T-helper 9 cell (primary cell): ENCODE data around the gene ASPHD2.
A peak's percentile ranks its signal among the peaks of the same experiment; 100 is the strongest.

Source experiments
- DNase-seq: peaks from one replicate; pipeline ENCODE4 v3.0.0-alpha.2; 2020

ASPHD2 gene

DNA sequence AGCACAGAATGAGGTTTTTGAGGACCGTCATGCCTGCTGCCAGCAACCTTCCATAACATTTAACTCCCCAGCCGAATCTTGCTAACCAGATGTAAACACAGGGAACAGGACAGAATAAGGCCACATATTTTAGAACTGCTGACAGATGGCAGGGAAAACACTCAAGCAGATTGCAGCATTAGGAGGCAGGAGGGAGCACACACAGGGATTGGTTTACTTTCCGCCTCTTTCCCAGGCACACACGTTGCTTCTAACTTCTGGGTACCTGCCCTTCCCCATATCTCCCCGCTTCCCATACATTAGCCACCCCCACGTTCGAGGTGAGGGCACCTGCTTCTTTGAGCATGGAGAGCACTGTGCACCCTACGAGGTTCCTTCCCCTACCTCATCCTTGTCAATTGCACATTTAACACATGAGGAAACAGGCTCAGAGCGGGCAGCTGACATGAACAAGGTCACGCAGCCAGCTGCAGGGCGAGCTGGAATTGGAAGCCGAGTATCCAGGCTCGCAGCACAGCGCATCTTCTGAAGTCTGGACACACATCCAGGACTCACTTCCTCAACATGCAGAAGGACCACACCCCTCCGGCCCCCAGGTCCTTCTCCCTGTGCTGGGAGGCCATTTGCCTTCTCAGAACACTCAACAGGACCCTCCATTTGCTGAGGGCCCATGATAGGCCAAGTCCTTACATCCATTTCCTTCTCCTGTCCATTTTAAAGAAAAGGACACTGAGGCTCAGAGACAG, 18.7 kb downstream of the ASPHD2 start:
- DNase-seq, result no peak

DNA sequence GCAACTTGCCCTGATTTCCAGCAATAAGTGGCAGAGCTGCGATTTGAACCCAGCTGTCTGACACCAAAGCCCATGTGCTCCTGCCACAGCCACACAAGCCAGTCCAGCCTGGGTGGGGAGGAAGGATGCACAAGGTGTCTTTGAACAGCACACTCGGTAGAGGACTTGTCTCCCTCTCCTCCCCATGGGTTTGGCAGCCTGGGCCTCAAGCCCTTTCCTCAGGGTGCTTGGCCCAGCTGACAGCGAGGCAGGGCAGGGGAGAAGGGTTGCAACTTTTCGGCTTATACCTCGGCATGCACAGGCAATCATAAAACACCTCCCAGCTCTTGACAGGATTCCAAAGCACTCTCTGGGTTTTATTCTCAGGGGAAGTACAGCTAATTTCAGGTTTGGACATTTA, 19.3 kb downstream of the ASPHD2 start:
- DNase-seq, result no peak

DNA sequence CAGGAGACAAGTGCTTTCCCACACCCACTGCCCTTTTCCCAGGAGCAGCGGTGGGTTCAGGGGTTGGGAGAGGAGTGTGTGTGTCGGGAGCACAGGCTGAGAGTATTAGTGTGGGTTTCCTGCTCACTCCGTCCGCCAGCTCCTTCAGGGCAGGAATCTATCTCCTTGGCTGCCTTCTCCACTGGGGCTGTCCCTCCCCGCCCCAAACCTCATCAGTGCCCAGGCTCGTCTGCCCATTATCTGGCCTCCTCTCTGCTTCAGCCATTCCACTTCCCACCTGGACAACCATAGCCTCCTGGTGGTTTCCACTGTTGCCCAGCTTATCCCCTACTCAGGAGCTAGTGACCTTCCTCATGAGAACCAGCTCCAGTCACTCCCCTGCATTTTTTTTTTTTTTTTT, 19.9 kb downstream of the ASPHD2 start:
- DNase-seq, result no peak

DNA sequence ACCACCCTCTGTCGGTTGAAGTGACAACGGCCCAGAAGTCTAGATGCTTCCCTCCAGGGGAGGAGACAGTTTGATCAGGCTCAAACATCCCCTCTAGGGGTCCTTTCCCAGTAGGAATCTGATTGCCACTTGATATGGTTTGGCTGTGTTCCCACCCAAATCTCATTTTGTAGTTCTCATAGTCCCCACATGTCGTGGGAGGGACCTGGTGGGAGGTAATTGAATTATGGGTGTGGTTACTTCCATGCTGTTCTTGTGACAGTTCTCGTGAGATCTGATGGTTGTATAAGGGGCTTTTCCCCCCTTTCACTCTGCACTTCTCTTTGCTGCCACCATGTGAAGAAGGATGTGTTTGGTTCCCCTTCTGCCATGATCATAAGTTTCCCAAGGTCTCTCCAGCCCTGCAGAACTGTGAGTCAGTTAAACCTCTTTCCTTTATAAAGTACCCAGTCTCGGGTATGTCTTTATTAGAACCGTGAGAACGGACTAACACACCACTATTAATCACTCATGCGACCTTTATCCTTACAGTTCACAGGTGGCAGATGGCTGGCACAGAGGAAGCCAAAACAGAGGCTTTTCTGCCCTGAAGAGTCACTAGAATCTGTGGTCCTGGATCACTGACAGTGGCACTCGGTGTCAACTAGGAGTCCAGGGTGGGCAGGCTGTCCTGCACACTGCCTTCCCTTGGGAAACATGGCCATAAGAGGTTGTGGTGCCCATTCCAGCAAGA, 21.6 kb downstream of the ASPHD2 start:
- DNase-seq, result no peak

DNA sequence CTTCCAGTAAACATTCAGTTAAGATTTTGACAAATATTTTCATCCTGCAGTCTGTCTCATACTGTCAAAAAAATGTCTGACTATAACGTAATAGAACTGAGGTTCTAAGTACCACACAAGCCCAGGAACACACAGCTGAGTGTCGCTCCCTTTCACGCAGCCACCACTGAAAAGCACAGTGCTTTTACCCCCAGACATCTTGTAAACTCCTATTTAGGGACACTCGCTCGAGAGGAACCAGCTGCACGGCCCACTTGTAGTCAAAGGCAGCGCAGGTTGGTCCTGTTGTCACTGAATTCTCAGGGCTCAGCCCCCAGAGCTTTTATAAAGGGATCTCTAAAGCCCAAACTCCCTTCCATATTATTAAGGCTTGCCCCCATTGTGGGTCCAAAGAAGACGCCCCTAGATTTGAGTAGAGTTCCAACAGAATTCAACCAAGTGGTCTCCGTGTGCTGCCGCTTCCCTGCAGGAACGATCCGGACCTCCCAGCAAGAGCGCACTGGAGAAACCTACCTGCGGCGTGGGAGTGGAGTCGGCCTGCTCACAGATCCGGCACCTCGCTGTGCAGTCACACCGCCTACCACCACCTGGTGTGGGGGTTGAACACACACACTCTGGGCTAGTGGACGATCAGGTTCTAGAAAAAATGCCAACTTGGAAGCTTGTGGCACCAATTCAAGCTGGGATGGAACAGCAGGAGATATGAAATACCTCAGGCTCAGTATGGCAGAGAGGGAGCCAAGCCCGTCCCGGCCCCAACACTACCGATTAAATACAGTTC, 23.4 kb downstream of the ASPHD2 start:
- DNase-seq, result no peak

DNA sequence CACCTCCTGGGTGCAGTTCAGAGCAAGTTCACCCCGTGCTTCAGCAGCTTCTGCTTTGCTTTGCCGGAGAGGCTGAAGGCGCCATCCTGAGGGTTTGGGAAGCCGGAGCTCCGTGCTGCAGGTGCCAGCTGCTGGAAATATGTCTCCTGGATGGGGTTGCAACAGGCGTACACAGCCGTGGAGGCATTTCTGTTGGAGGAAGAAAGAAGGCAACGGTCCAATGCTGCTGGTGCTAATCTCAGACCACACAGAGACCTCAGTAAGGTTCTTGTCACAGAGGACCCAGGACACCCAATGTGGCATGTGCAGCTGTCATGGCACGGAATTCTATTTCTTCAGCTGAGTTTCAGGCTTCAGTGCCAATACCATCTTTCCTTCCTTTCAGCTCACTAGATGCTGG, 24.2 kb downstream of the ASPHD2 start:
- DNase-seq, result no peak

DNA sequence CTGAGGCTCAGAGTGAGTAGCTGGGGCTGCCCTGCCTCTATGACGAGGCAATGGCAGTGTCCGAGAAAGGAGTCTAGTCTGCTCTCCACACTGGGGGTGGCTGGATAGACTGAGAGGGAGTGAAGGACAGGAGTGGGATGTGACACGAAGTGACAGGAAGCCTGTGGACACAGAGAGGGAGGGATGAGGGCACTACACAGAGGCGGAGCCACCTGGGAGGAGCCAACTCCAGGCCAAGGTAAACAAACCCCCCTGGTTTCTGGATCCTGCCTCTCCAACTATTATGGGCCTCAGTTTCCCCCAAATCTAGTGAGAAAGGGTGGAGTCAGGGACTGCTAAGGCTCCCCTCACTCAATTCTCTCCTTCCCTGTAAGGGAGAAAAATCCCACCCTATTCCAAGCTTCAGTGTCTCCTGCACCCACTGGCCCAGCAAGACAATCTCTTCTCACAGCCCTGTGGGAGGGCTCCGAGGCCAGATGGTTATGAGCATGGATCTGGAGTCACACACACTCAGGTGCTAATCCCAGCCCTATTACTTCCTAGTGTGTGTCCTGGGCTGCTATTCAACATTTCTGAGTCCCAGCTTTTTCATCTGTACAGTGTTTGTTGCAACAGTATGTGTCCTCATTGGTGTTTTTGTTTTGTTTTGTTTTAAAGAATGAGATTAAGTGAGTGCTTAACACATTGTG, 24.9 kb downstream of the ASPHD2 start:
- no peak for DNase-seq

DNA sequence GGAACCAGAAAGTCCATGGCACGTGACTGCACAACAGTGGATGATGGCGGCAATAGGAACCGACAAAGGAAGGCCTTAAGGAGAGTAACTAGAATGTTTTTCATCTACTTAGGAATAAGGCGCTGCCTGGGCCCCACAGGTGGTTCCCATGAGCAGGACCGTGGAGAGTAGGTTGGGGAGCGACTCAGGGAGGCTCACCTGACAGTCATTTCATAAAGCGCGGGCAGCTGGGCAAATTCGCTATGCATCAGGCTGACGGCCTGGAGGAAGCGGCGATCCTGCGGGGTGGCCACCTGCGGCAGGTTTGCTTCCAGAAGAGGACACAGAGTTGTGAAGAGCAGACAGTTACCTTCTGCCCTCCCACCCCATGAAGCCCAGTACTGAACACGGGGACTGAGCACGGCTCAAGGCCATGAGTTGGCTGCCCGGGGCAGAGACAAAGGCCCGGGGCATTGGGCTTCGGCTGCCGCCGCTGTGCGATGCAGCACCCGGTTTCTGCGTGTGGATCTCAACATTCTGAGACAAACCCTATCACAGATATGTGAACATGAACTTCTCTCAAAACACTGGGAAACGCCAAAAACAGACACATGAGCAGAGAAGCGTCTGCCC, 28.7 kb downstream of the ASPHD2 start:
- DNase-seq, result no peak

DNA sequence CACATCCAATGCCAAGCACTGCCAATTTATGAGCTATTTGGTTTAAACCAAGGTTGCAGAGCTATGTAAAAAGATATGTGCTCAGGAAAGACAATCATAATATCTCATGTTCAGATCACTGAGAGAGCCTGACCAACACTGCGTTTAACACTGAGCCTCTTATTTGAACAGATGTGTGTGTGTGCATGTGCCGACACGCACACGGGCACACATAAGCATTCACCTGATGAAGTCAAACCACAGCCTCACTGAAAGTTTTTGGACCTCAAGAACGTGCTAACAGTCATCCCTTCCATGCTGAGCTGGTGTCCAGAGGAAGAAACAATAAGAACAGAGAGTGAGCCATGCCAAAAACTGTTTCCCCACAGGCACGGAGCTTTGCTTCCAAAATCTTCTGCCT, 31.1 kb downstream of the ASPHD2 start:
- DNase-seq, result no peak

DNA sequence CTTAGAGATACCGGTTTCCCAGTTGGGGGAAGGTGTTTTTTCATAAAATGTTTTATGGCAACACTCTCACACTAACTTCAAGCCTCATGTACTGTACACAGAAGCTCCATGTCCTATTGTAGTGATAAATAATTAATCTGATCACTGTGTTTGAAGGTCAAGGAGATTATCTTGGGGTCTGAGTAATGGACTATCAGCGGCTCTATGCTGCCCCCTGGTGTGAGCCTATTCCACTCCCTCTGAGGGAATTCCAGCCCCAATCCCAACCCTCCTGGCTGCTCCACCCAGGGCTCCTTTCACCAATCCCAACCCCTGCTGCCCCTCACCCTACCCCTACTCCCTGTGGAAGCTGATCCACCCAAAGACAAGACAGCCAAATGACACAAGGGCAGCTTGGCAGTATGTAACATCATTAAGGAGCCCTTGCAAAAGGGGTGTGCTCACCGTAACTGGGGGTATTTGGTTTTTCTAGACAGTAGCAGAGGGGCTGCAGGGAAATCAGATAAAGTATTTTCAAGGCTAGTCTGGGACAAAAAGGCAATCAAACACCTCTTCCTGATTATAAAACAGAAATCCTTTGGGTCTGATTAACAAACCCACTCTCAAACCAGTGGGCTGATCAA, 32.2 kb downstream of the ASPHD2 start:
- DNase-seq, result peak; percentile 42

DNA sequence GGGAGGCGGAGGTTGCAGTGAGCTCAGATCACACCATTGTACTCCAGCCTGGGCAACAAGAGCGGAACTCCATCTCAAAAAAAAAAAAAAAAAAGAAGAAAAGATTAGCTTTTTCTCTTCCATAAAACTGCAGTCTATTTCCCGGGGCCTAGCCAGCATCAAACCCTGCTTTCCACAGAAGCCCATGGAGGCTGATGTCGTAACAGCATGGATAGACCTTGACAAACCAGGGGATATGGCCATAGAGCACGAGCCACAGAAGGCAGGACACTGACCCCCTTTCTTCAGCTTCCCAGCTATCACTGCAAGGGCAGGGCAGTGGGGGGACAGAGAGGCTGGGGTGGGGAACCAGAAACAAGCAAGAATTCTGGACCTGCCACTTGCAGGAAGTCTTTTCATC, 33.0 kb downstream of the ASPHD2 start:
- no peak for DNase-seq

DNA sequence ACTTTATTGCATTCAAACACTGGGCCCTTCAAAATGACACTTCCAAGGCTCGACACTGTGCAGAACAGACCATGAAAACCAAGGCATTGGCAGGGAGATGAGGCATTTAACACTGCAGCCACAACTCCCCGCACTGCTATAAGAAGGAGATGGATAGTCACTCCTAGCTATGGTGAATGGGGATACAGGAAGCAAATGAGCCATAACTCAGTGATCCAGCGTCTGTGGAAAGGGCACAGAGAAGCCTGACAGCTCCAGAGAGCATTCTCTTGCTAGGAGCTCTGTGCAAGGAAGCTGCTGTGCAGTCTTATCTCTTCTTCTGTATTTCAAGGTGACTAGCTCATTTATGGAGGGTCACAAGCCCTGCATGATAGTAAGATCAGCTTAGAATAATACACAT, 33.6 kb downstream of the ASPHD2 start:
- no peak for DNase-seq

DNA sequence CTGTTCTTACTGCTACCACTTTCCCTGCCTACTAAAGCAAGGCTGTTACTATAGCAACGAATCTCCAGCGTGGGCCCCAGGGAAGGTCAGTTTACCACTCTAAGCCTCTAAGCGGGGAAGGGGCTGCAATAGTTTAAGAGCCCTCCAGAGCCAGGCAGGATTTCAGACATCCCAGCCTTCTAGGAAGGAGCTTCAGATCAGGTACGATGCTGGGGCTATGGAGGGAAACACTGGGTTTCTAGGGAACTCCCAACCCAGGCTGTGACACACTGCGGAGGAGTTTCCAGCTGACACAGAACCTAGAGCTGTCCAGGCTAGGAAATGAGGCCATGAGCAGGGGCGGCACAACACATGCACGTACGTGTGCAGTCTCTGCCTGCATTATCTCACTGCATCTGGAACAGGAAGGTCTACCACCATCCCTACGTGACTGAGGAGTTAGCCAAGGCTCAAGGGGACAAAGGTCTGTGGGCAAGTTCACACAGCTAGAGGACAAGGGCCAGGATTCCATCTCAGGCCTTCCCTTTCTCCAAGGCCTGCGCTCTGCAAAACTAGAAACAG, 34.1 kb downstream of the ASPHD2 start:
- no peak for DNase-seq

DNA sequence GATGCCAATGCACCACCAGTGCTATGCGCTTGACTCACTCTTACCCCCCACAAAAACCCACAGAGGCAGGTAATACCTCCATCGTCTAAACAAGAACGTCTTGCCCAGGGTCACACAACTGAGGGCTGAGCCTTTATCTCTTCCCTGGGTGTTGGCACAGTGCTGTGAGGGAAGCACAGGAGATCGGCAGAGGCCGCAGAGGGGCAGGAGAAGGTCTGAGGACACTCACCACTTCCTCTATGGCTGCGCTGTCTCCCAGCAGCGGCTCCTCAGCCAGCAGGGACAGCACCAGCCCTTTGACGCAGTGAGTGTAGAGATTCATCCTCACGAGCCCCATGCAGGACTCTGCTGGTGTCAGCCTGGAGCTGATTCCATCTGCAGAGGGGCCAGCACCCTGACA, 34.6 kb downstream of the ASPHD2 start:
- no peak for DNase-seq

DNA sequence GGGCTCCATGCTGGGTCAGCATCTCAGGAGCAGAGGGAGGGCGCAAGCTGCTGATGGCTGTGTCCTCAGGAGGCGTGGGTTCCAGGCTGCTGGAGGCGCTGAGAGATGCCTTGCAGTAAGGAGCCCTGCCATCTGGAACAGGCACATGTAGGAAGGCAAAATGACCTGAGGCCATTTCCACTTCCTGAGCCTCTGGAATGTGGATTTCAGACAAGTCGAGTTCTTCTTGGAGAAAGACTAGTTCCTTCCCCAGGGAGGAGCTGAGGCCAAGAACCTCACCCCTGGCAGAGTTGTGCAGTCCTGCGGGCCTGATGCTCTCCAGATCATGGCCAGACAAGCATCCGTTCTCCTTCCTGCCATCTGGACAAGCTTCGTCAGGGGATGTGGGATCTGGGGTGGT, 35.3 kb downstream of the ASPHD2 start:
- no peak for DNase-seq

DNA sequence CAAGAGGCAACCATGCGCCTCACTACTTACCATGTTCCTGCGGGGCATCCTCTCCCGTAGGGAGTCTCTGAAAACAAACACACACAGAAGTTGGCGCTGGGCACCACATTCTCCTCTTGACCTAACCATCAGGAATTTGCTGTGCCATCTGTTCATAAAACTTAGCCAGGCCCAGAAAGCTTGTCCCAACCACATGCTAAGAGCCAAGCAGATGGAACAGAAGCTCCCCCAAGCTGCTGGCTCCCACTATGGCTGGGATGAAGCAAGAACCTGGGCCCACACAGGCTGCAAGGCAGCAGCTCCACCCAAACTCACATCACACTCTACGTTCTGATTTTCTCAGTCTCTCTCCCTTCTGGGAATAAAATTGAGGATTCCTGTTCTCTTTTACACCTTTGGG, 37.1 kb downstream of the ASPHD2 start:
- no peak for DNase-seq

DNA sequence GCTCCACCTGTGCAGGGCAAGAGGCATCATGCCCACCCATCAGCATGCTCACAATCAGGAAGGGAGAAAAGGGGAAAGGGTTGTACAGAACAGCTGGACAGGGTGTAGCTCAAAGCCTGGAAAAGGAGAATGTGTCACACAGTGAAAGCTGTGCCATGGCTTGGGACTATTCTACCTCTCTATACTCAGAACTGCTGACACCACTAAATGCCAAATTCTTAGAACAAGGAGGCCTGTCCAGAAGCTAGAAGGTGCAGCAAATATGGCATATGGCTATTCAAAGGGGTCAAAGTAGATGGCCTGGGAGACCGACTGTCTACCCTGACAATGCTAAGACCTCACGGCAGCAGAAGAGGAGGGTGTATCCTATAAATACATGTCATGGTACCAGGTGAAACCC, 41.7 kb downstream of the ASPHD2 start:
- no peak for DNase-seq

DNA sequence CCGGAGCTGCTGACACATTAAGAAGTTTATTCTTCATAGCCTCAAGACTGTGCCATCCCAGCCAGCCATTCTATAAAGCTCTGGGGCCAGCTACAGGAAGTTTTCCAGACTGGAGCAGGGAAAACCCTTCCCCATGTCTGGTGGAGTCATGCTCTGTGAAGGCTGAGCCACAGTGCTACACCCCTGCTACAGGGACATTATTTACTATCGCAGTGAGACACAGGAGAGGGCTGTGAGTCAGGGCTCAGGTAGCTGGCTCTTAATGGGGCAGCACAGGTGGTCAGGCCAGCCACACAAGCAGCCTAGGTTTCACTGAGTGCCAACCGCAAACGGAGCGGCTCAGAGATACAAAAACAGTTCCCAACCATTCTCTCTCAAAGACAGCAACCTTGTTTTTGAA, 42.5 kb downstream of the ASPHD2 start:
- no peak for DNase-seq

DNA sequence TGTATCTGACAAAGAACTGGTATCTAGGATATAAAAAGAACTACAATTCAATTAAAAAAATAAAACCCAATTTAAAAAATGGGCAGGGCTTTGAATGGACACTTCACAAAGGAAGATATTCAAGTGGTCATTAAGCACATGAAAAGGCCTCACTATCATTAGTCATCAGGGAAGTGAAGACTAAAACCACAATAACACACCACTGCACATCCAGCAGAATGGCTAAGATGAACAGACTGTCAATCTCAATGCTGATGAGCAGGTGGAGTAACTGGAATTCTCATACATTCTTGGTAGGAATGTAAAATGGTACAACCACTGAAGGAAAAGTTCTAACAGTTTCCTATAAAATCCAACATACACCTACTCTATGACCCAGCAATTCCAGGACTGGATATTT, 45.6 kb downstream of the ASPHD2 start:
- no peak for DNase-seq

DNA sequence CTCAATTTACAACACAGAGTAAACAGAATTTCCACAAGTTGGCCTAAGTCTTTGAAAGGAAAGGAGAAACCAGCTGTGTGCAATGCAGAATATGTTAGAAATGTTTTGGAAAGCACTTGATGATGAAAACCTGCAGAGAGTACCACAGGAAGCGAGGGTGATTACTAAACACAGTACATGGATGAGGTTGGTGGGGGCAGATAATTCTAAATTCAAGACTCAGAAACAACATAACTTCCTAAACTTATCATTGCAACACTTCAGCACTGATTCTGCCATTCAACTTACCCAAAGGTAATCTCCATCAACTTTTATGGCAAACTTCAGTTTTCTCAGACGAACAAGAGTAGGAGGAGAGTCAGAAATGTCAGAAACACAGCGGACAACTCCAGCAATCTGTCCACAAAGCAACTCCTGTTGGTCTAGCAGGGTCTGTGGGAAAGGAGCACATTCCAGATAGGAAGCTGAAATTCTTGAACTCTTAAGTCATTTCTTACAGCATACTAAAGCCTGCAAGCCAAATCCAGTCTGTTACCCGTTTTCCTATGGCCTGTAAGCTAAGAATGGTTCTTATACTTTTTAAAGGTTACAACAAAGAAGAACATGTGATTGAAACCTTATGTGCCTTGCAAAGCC, 47.8 kb downstream of the ASPHD2 start:
- DNase-seq, result no peak

DNA sequence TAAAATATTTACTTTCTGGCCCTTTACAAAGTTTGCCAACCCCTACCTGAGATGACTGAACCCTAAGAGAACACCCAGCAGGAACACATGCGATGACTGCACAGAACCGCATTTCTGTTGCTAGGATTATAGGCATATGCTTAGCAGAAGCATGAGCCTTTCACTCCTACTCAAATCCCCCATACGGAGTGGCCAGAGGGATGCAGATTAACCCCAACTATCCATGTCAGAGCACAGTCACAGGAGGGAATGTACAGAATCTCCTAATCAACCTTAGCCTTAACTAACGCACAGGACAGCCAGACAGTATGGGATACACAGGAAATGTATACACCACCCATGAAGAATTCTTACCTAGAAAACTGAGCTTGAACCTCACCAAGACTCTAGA, 48.3 kb downstream of the ASPHD2 start:
- DNase-seq, result no peak
